PFSK-1 (cell line): Measurements from ENCODE around the gene SLC9A9.

Experiments
- POLR2AphosphoS5 ChIP-seq: IDR thresholded peaks from 2 replicates; pipeline ENCODE4 v1.6.1; 2012; ENCODE audit warnings: low read depth, mild to moderate bottlenecking, control low read depth, low read length, moderate library complexity
- SIN3A ChIP-seq: IDR thresholded peaks from 2 replicates; pipeline ENCODE4 v1.6.1; 2012; ENCODE audit warnings: mild to moderate bottlenecking, low read length, moderate library complexity, borderline replicate concordance; ENCODE audit not compliant: insufficient read depth

GRCh38 chr3:143361589-143361988 lies 486.7 kb downstream of the SLC9A9 start:
- no peak for TF ChIP-seq POLR2AphosphoS5
- no peak for TF ChIP-seq SIN3A
